Fibroblast of skin of left biceps (primary cell): ENCODE results near the gene C2orf76.
"Not testable (repeated sequence)": the region's sequence is repeated elsewhere in the genome, so short reads cannot be mapped to it uniquely, and the experiment has no call there.

Experiments used
- DNase-seq, 2 experiments: peaks; one replicate each; pipeline ENCODE4 v3.0.0-alpha.2; 2013; ENCODE audit warnings: low read depth in 2 of 2

C2orf76 gene

GRCh38 chr2:119377294-119377992 is 10.8 kb upstream of the C2orf76 start:
- no peak for DNase-seq

DNA sequence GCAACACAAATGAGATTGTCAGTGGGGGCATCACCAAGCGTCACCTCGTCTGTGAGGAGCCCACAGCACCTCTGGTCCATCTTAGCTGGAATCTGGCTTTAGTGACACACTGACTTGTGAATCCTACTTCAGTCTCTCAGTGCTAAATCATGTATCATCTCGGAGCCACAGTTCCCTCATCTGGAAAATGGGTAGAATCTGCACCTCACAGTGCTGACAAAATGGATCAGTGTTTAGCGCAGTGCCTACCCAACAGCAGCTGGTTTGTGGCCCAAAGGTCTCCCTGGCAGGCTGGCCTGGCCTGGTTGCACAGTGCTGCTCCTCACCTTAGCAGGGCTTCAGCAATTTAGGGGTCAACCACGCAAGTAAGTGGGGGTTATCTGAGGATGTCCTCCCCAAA is 10.2 kb upstream of the C2orf76 start:
- no peak for DNase-seq

DNA sequence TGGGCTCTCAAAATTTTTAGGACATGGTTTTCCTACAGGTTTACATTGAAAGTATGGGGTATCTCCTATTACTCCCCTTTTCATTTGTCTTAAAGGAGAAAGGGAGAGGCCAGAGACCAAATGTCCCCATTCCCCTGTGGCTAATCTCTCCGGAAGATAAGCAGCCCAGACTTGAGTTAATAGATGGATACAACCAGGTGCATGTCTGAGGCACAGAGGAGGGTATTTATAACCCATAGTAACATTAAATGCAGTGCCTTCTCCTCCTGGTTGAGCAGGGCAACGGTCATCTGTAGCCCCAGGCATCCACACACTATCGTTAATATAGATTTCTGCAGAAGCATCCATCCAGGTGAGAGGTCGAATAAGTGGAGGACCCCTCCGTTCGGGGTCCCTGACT is 9.8 kb upstream of the C2orf76 start:
- DNase-seq = not testable (repeated sequence)

DNA sequence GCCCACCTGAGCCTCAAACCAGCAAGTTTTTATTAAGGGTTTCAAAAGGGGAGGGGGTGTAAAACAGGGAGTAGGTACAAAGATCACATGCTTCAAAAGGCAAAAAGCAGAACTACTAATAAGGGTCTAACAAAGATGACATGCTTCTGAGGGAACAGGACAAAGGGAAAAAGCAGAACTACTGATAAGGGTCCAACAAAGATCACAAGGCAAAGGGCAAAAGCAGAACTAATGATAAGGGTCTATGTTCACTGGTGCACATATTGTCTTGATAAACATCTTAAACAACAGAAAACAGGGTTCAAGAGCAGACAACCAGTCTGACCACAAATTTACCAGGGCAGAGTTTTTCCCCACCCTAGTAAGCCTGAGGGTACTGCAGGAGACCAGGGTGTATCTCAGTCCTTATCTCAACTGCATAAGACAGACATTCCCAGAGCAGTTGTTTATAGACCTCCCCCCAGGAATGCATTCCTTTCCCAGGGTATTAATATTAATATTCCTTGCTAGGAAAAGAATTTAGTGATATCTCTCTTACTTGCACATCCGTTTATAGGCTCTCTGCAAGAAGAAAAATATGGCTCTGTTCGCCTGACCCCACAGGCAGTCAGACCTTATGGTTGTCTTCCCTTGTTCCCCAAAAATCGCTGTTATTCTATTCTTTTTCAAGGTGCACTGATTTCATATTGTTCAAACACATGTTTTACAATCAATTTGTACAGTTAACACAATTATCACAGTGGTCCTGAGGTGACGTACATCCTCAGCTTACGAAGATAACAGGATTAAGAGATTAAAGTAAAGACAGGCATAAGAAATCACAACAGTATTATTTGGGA is 7.5 kb upstream of the C2orf76 start:
- not testable (repeated sequence) for DNase-seq

- DNase-seq = no peak
Measured at GRCh38 chr2:119372778-119373568, 6.3 kb upstream of the C2orf76 start.

DNA sequence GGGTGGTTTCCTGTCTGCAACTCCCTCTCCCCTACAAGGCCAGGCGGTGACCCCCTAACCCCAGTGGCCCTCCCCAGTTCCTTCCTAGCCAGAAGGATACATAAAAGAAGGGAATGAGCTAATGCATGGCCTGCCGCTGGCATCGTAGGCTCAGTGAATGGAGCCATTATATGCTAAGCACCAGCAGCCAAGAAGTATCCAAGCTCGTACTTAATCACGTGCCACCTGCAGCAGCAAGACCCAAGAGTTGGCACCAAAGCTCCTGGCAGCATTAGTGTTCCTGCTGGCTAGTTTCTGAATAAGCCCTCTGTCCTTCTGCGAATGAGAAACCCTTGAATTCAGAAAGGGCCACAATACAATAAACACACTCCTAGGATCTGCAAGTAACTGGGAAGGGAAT is 4.5 kb upstream of the C2orf76 start:
- DNase-seq = no peak

GRCh38 chr2:119369845-119370244 is 3.2 kb upstream of the C2orf76 start:
- no peak for DNase-seq

DNA sequence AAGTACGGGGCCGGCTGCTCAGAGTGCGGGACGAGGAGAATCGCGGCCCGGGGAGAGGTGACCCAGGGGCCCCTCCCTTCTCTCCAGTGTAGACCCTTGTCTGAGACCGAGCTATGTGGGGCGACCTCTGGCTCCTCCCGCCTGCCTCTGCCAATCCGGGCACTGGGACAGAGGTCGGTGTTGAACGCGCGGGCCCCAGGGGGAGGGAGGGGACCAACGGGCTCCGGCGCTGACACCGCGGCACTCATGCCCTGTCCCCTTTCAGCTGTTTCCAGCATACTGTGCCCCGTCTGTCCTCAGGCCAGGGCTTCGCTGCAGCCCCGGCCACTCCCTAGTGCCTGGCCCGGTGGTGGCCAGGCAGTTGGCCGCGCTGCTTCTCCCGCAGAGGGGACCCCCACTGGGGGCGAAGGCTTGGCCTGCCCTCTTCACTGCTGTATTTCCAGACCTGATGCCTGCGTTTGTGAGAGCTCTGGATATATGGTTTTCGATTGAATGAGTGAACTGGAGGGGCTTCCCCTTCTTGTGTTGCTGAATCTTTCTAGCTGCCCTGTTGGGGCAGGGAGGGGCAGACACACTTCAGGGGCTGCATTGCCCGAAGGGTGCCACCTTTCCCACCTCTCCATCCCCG is 952 bp upstream of the C2orf76 start:
- DNase-seq = no peak

- no peak for DNase-seq
Measured at GRCh38 chr2:119366161-119366648, 429 bp downstream of the C2orf76 start.

- DNase-seq = no peak
Measured at GRCh38 chr2:119365436-119365835, 1.2 kb downstream of the C2orf76 start.

- DNase-seq = no peak
Measured at GRCh38 chr2:119364798-119365197, 1.8 kb downstream of the C2orf76 start.

- no peak for DNase-seq
Measured at GRCh38 chr2:119360423-119360966, 6.1 kb downstream of the C2orf76 start.

DNA sequence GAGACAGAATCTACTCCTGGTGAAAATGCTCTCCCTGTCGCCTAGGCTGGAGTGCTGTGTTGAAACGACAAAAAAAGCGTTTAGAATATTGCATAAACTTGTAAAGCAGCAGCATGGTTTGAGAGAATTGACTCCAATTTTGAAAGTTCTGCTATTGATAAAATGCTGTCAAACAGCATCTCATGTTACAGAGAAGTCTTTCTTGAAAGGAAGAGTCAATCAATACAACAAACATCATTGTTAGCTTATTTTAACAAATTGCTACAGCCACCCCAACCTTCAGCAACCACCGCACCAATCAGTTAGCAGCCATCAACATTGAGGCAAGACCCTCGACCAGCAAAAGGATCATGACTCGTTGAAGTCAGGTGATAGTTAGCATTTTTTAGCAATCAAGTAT is 6.9 kb downstream of the C2orf76 start:
- no peak for DNase-seq

GRCh38 chr2:119354860-119355259 is 11.8 kb downstream of the C2orf76 start:
- DNase-seq = no peak

- no peak for DNase-seq
Measured at GRCh38 chr2:119352357-119352756, 14.3 kb downstream of the C2orf76 start.

GRCh38 chr2:119350311-119350998 is 16.2 kb downstream of the C2orf76 start:
- no peak for DNase-seq

GRCh38 chr2:119349289-119349688 is 17.3 kb downstream of the C2orf76 start:
- DNase-seq = no peak

DNA sequence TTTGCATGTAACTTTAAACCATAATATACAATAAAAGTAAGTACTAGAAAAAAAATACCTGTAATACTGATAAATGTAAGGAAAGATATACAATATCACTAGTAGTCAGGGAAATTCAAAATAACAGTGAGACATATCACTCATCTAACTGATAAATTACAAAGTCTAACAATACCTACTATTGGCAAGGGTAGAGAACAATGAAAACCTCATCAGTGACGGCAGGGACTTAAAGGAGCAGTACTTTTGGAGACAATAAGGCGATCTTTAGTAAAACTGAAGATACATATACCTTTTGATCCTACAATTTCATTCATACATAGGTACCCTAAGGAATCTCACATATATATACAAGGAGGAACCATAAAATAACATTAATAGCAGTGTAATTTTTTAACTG is 24.9 kb downstream of the C2orf76 start:
- DNase-seq = no peak

DNA sequence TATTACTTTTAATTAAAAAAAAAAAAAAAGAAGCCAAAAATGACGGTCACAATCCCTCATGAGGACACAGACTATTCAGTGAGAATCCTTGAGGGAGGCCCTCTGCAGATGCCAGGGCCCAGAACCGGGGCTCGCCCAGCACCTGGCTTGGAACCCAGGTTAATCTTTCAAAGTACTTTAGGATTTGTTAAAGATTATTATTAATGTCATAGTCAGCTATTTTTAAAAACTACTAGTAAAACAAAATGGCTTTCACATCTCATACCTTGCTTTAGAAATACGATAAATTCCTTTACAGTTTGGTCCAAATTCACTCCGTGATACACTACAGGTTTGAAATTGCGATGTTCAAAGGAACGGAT is 27.1 kb downstream of the C2orf76 start:
- DNase-seq = no peak

DNA sequence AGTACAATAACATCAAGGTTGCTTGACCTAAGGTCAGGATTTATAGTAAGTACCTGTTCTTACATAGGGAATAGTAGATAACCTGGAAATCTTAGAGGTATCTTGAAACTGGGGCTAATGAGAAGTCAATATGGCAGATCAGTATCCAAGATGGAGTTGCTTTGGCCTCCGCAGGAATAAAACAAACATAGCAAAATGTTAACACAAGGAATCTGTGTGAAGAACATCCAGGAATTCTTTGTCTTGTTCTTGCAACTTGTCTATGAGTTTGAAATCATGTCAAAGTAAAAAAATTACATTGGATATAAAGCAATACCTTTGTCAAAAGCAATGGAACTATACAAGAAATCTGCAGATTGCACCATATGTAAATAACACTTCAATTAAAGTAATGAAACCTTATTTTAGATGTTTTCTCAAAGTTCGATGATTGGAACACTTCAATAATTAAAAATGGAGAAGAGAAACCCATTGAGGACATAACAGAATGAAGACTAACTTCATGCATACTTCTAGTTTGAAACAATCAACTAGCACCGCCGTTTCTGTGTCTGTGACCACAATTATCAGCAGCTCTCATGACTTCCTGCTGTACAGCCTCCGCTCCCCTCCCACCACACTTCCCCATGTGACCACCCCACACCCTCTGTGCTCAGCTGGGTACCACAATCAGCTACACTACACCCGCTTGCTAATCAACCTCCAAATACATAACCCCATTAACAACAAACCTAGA is 27.6 kb downstream of the C2orf76 start:
- DNase-seq = no peak
